Measurements from ENCODE around the gene CPLX1.
"Not testable (repeated sequence)": the region's sequence is repeated elsewhere in the genome, so short reads cannot be mapped to it uniquely, and the experiment has no call there.

The CPLX1 gene

GRCh38 chr4:754221-755120, 71.5 kb downstream of the CPLX1 start:
- no peak for DNase-seq (ENCODE audit: low read depth)

GRCh38 chr4:753186-753585, 72.7 kb downstream of the CPLX1 start:
- not testable (repeated sequence) for DNase-seq (ENCODE audit: low read depth)

- no peak for DNase-seq (ENCODE audit: low read depth)
These were observed 73.6 kb downstream of the CPLX1 start for GRCh38 chr4:752196-752861.

DNA sequence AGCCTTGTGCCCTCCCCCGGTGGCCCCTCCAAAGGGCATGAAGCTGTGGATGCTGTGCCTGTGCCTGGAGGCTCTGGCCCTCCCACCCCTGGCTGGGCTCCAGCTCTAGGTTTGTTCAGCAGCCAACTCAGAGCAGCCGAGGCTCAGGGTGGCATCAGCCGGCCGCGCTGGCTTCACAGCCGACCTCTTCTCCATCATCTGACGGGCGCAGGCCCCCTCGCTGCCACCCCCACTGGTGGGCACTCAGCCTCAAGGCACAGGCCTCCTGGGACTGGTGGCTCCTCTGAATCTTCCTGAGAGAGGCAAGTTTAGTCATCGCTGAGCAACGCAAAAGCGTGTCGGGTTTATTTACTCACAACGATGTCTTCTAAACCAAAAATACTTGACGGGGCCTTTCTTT, 74.3 kb downstream of the CPLX1 start:
- no peak for DNase-seq (ENCODE audit: low read depth)

- peak; percentile 82 for DNase-seq (ENCODE audit: low read depth)
These were observed 75.9 kb downstream of the CPLX1 start for GRCh38 chr4:749698-750666.

DNA sequence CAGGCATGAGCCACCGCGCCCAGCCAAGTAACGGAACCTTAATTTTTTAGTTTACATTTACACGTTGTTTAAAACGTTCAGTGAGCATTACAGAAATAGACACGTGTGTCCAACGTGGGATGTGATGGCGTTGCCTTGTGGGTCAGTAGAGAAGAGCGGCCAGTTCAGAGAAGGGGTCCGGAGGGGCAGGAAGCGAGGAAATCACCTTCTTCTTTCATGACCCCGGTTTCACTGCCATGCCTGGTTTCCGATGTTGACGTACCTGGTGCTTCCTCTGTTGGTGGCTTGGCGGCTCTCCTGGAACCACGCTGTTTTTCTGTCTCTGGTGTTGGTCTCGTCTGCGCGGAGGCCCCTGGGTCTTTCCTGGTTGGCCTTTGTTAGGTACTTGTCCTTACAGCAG, 77.5 kb downstream of the CPLX1 start:
- no peak for DNase-seq (ENCODE audit: low read depth)

- DNase-seq (ENCODE audit: low read depth), result no peak
These were observed 78.3 kb downstream of the CPLX1 start for GRCh38 chr4:747546-748170.

DNA sequence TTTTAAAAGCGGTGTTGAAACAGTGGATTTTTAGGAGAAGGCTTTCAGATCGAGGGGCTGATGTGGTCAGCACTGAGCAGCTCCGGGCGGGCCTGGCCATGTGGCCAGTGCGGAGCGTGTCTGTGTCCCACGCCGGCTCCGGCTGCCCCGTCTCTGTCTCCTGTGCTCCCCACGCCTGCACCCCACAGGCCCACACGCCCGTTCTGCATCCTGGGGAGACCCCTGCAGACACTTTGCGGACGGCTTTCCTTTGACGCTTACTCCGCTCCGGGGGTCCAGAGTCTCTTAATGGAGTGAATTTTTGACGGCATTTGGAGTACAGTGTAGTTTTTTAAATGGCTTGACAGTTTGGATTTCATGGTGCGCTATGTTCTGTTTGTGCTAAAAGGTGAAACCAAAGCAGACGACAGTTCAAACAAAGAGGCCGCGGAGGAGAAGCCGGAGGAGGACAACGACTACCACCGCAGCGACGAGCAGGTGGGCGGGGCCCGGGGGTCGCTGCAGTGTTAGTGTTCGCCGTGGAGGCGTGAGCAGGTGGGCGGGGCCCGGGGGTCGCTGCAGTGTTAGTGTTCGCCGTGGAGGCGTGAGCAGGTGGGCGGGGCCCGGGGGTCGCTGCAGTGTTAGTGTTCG, 81.6 kb downstream of the CPLX1 start:
- no peak for DNase-seq (ENCODE audit: low read depth)

- DNase-seq (ENCODE audit: low read depth), result peak; percentile 66
These were observed 82.3 kb downstream of the CPLX1 start for GRCh38 chr4:743463-744211.

- DNase-seq (ENCODE audit: low read depth), result no peak
These were observed 83.1 kb downstream of the CPLX1 start for GRCh38 chr4:742742-743311.

DNA sequence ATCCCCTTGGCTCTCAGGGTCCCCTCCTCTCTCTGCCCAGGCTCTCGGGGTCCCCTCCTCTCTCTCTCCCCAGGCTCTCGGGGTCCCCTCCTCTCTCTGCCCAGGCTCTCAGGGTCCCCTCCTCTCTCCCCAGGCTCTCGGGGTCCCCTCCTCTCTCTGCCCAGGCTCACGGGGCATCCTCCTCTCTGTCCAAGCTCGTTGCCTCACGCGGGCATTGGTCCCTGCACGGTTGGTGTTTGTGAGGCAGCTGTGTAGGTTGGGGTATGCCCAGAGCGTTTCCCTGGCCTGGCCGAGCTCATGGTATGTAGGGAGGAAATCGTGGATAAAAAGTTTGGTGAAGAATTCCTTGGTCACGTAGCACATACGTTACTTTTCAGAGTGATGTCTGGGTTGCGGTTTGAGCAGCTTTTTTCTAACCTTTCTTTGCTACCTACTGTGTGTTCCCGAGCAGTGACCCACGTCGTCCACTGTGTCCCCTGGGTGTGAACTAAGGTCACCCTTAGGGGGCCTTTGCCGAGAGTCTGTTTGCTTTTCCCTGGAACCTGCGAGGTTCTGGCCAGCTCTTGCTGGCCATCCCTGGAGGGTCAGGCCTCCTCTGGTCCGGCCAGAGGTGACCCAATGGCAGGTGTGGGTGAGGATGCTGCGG, 83.7 kb downstream of the CPLX1 start:
- no peak for DNase-seq (ENCODE audit: low read depth)

GRCh38 chr4:740656-741282, 85.2 kb downstream of the CPLX1 start:
- DNase-seq (ENCODE audit: low read depth), result no peak

GRCh38 chr4:740011-740410, 85.9 kb downstream of the CPLX1 start:
- no peak for DNase-seq (ENCODE audit: low read depth)

- no peak for DNase-seq (ENCODE audit: low read depth)
These were observed 86.4 kb downstream of the CPLX1 start for GRCh38 chr4:739569-739968.

- no peak for DNase-seq (ENCODE audit: low read depth)
These were observed 87.1 kb downstream of the CPLX1 start for GRCh38 chr4:738781-739280.

- not testable (repeated sequence) for DNase-seq (ENCODE audit: low read depth)
These were observed 89.4 kb downstream of the CPLX1 start for GRCh38 chr4:736561-736960.

DNA sequence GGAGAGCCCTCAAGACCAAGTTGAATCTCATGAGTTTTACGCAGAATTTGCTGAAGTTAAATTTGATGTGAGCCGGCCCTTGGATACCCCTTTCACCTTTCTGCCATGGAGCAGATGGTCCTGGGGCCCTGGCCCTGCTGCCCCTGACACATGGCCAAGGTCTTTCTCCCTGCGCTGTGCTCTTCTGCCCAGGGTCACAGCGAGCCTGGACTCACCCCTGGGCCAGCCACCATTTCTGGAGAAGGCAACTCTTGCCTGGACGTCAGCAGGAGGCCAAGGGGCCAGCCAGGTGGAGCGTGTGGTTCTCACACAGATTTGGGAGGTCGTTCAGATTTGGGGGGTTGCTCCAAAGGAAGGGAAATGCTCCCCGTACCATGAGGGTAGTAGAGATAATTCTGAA, 90.3 kb downstream of the CPLX1 start:
- DNase-seq (ENCODE audit: low read depth), result no peak

All from fibroblast of gingiva (primary cell).